NOMO-1 treated with dmso at 0.1 percent for 144 hours (cell line): ENCODE data around the gene PBX2.
A peak's percentile ranks its signal among the peaks of the same experiment; 100 is the strongest.

Experiments used
- DNase-seq: peaks from one replicate; lab custom pipeline; 2025; ENCODE audit not compliant: unreplicated experiment; lab: John Stamatoyannopoulos, UW

The PBX2 gene

DNA sequence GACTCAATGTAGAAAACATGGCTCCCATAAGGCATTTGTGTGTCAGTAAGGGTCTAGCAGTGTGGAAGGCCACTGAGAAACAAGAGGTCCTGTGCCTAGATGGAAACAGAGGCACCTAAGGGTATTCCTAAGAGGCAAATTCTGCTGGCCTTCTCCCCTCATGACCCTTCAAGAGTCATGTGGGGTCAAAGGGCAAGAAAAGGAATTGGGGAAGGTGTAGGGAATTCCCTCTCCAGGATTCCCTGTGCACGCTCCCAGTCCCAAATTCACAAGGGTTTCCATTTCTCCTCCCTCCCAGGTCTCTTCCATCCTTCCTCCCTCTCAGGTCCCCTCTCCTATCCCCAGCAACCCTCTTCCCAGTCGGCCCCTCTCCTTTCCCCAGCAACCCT is 14.7 kb downstream of the PBX2 start:
- no peak for DNase-seq

DNA sequence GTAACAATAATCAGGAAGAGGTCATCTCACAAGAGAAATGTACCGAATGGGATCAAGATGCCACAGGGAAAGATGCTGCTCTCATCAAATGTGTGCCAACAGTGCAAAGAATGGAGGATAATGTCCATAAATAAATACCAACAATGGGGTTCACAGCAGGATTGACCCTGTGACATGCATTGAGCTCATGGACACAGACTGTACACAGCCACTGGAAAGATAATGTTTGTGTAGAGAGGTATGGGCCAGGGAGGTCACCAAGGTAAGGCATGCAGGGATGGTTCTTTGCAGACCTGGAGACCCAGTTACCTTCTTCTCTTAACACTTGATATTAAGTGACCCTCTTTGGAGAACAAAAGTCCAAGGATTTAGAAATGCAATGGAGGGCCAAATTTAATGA is 15.6 kb downstream of the PBX2 start:
- no peak for DNase-seq

DNA sequence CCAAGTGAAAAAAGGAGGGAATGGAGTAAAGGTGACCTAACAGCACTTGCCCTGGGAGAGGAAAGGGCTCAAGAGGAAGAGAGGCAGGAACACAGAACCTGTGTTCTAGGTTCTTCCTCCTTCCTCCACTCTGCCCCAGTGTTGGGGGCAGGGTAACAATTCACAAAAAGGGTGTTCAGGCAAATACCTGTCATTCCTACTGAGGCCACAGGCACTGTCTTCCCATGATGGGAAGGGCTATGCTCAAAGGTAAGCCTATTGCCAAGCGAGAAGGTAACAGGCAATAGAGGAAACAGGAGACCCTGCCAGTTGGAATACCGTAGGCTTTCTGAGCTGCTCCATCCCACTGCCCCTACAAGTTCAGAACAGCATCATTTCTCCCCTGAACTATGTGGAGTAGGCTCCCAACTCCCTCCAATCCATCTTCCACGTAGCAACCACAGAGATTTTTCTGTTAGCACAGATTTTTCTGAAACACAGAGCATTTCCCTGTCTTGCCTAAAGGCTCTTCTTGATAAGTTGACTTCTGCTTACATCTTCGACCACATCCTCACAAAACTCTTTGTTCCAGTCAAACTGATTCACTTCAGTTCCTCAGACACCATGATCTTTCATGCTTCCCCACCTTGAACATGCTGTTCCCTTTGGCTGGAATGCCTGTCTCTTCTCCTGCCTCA is 16.8 kb downstream of the PBX2 start:
- no peak for DNase-seq

DNA sequence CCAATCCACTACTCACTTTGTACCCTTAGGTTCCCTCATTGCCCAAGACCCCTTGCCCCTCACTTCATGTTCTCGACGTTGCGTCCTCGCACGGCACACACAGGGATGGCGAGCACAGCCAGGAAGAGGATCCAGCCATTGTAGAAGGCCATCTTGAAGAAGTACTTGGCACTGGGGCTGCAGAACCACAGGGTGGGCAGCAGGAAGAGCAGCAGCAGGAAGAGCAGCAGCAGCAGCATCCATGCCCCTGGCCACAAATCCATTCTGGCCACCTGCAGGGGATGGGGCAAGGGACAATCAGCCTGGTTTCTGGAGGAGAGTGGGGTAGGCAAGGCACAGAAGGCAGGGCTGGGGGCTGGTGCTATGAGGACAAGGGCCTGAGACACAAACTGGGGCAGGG is 18.8 kb downstream of the PBX2 start:
- DNase-seq: no peak

DNA sequence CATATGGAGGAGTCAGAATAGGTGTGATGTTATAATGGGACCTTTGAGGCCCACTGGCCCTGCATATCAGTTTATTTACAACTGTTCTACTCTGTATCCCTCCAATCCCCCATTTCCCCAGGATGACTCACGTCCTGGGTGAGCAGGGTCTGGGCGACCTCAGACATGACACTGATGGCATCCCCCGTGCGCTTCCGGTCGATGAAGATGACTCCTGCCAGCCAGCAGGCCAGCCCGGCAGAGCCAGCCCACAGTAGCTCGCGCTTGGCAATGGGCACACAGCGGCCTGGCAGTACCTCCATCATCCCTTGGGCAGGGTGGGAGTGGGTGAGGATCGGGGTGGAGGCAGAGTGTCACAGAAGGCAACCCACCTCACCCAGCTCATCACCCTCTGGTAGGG is 19.7 kb downstream of the PBX2 start:
- no peak for DNase-seq

DNA sequence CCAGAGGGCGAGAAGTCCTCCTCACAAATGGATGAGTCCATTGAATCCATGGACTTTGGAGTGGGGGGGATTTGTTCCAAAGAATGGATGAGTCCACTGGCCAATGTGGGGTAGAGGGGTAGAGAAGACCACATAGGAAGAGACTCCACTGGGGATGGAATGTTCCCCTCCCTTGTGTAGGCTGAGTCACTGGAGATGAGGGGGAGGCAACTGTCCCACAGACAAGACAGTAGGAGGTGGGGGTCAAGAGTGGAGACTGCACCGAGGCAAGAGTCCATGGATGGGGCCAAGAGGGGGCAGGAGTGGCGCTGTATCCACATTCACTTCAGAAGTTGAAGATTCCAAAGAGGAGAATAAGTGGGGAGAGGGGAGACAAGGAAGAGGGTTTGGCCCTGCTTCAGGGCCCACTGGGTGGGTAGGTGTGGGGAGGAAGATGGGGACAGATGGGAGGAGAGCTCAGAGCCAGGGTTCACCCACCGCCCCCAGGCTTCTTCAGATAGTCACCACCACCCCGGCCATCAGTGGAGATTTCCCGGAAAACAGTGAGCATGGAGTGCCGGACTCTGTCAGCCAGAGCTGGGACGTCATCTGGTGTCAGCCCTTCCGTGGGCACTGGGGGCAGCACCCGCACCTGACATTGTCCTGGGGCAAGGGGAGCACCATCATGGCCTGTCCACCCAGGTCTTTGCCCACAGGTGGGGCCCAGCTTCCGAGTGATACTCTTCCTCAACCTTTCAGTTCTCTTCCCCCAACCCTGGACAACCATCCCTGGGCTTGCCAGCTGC is 21.0 kb downstream of the PBX2 start:
- no peak for DNase-seq

DNA sequence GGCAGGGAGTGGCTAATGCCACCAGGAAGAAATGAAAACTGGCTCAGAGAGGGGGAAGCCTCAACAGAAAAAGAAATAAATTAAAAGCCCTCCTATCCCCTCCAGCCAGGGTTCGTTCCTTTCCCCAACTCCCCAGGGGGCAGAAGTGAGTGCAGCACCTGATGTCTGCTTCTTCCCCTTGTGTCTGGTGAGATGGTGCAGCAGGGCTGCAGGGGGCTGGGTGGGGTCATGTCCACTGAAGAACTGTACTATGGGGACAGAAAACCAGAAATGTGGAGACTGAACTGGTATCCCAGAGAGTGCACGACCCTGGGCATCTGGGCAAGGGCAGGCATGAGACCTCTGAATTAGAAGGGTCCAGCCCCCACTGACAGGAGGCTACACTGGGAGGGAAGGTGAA is 21.7 kb downstream of the PBX2 start:
- DNase-seq: no peak

DNA sequence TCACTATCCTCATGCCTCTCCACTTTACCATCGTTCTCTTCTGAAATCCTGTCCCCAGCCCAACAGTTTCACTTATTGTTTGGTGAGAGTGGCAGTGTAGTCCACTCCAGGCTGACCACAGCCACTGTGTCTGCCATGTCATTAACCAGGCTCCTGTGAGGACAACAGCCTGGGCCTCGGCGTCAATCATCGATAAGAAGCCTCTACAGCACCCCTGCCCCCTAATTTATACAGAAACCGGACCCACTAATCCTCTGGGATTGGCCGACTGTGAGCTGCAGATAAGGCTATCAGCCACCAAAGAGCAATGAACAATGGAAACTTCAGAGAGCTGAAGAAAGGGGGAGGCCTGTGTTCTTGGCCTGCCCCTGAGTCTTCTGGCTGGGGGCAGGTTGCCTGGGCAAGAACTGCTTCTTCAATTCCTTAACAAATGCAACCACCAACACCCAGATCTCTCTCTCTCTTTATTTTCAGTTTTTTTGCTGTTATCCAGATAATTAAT is 22.2 kb downstream of the PBX2 start:
- DNase-seq: no peak

DNA sequence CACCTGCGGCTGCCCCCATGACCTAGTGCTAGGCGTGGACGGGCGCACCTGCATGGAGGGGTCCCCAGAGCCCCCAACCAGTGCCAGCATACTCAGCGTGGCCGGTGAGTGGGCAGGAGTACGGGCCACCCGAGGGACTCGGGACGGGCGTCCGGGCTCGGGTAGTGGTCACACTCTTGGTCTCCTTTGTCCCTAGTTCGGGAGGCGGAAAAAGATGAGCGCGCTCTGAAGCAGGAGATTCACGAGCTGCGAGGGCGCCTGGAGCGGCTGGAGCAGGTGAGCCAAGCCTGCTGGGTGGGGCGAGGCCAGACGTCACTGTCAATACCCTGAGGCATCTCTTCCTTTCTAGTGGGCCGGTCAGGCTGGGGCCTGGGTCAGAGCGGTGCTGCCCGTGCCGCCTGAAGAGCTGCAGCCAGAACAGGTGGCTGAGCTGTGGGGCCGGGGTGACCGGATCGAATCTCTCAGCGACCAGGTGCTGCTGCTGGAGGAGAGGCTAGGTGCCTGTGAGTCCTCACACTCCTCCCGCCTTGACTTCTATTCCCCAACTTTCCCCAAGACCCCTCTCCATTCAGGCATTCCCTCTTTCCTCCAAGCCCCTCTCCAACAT is 22.7 kb downstream of the PBX2 start:
- no peak for DNase-seq

DNA sequence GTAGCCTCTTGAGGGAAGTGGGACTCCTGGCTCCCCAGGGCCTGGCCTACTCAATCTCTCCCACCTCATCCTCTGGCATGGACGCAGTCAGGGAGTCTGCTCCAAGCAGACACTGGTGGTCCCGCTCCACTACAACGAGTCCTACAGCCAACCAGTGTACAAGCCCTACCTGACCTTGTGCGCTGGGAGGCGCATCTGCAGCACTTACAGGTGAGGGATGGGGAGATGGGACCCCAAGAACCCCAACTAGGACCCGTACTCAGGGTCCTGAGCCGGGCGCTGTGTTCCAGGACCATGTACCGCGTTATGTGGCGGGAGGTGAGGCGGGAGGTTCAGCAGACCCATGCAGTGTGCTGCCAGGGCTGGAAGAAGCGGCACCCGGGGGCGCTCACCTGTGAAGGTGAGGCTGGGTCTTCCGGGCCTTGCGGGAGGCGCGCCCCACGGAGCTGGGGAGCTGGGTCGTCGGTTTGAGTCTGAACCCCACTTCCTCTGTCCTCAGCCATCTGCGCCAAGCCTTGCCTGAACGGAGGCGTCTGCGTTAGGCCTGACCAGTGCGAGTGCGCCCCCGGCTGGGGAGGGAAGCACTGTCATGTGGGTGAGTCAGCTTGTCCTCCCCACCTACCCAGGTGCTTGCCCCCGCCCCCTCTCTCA is 23.5 kb downstream of the PBX2 start:
- no peak for DNase-seq

DNA sequence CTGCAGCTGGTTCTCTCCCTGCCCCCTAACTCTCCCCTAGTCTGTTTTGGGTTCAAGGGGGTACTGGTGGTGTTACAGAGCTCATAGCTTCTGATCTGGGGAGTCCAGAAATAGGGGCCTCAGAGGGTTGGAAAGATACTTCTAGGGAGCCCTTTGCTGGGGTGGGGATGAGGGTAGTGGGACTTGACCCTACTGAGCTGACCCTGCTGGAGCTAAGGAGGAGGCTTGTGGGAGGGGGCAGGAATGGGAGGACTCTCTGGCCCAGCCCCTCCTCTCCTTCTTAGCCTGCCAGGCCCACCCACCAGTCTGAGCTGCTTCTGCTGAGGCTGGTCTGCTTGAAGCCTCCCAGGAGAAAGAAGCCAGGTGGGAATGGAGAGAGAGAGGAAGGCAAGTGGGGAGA is 25.7 kb downstream of the PBX2 start, which contains the start of gene EGFL8:
EGFL8 (plus strand) TSS at position 301 of the 400 bp plus-strand sequence. CDS start 1,571 bp downstream, outside the sequence.
- no peak for DNase-seq

DNA sequence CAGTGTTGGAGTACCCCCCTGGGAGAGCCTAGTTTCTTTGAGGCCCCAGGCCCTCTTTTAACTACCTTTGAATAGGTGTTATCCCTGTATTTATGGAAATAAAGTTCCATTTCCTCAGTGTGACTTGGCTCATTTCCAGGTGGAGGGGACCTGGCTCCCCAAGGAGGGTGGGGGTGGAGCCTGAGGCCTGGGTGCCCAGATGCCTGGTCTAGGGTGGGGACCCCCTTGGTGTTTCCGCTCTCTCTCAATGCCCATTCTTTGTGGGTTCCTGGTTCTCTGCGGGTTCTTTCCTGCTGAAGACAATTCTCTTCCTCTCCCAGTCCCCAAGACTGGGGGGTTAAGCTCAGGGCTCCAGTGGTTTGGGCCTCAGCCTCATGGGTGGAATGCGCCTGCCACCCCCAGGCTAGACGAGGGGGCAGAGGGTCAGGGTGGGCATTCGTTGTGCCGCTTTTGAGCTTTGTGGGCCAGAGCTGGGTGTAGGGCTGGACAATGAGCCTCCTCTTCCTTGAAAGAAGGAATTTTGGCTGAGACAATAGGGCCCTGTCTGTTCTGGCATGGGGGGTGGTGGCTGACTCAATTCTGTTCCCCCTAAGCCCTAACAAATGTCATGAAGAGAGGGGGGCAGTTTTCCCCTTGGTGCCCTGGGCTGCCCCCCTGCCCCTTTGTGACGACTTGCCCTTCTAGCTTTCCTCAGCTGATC is 26.3 kb downstream of the PBX2 start:
- no peak for DNase-seq

DNA sequence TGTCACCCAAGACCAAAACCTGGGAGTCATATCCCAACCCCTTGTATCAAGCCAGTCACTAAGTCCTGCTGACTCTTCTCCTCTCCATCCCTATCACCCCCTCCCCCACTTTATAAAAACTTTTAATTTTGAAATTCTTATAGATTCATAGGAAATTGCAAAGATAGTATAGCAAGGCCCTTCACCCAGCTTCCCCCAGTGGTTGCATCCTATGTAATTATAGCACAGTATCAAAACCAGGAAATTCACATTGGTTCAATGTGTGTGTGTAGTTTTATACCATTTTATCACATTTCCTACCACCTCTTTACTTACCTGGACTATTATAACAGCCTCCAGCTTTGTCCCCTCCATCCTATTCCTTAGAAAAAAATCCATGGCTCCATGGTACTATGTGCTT is 31.9 kb downstream of the PBX2 start:
- DNase-seq: no peak

DNA sequence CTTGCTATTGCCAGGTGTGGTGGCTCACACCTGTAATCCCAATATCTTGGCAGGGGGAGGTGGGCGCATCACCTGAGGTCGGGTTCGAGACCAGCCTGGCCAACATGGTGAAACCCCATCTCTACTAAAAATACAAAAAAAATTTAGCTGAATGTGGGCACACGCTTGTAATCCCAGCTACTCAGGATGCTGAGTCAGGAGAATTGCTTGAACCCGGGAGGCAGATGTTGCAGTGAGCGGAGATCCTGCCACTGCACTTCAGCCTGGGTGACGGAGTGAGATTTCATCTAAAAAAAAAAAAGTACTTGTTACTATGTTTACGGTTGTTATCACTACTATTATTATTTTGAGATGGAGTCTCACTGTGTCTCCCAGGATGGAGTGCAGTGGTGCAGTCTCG is 33.1 kb downstream of the PBX2 start:
- DNase-seq: no peak

DNA sequence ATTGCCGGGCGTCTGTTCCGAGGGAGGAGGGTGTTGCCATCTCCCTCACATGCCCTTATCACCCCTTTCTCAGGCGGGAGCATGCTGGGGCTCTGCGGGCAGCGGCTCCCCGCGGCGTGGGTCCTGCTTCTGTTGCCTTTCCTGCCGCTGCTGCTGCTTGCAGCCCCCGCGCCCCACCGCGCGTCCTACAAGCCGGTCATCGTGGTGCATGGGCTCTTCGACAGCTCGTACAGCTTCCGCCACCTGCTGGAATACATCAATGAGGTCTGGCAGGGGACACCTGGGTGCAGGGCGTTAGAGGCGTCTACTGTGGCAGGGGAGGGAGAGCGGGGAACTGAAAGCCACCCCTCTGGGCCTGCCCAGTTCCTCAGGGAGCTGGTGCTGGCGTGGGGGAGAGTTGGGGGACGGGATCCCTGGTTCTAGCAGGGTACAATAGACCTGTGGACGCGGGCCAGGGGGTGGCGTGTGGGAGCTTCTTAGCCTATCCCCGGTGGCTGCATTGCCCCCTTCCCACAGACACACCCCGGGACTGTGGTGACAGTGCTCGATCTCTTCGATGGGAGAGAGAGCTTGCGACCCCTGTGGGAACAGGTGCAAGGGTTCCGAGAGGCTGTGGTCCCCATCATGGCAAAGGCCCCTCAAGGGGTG is 35.4 kb downstream of the PBX2 start:
- peak; percentile 1 for DNase-seq

DNA sequence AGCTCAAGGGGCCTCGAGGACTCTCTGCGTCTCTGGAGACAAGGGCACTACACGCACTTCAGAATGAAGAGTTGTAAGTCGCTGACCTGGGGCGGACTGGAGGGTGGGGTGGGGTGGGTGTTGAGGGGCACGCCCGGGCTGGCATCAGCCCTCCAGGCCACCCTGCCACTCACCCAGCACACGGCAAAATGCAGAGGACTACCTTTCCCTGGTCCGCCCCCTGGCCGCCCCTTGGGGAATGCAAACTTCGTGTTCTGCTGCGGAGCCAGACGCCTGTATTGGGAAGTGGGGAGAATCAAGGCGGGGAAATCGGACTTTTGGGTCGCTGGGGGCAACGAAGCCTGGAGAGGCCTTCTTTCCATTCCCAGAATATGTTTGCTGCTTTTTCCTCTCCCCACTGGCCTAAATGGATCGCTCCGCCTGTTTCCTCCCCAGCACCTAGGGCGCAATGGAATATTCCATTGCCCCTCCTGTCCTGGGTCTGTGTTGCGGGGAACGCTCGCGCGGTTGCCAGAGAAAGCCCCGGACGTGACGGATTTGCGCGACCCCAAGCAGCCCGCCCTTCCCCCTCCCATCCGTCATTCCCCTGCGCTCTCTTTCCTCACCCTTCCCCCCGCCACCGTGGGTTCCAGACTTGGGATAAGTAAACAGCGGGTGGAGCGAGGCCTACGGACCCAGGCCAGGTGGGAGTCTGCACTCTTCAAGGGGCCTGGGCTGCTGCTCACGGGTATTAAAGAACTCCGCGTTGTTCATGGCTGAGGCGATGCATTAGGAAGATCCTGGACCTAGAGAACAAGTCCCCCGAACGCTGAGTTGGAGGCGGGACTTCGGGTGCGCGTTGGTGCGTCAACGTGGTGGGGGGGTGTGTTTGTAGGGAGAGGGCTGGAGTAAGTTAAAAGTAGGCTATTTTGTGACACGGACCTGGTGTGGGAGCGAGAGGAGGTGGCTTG is 36.2 kb downstream of the PBX2 start, which contains the start of gene PPT2:
PPT2 (plus strand) TSS at position 578 of the 950 bp plus-strand sequence. CDS start 454 bp downstream, outside the sequence.
- DNase-seq: peak; percentile 67

DNA sequence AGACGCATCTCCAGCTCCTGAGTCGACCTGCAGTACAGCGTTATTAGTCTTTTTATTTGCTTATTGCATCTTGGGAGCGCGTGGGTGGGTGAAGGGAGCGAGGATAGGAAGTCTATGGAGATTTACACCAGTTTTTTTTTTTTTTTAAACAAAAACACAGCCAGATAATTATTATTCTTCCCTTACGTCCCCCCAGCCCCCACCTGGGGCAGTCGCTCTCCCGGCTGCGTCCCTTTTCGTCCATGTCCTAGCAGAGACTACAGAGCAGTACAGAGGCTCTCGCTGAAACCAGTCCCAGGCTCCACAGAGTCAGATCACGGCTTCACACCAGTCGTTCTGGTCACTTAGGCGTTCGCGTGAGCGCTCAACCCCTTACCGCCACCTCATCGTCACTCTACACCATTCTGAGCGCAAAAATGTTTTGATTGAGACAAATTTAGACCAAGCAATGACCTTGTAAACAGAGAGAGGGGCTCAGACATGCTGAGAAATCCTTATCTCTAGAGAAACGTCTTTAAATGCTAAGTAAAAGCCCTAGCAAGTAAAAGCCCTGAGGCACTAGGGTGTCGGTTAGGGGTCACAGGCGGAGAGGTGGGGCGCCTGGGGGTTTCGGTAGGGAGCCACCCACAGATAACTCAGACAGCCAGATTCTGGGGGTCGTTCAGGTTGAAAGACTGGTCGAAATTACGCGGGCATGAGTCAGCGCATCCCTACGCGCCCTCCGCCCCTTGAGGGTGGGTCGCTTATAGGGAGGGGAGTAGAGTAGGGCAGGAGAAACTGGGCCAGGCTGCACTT is 37.0 kb downstream of the PBX2 start:
- no peak for DNase-seq
